Dermis blood vessel endothelial cell (primary cell): ENCODE results near the gene HSP90AA1. TPM values are rescaled to one million over a fixed set of nuclear protein-coding genes. Genes with fewer than 3 reads are reported as not detected.
"Not testable (repeated sequence)": the region's sequence is repeated elsewhere in the genome, so short reads cannot be mapped to it uniquely, and the experiment has no call there.

ENCODE experiments used
- DNase-seq: peaks from one replicate; pipeline ENCODE4 v3.0.0; 2010
- total RNA-seq: library from RNA; depleted of rRNA; stranded (reverse); fragments of >200 nt; gene quantifications from 2 replicates; pipeline ENCODE4 v1.2.3, GENCODE V29; 2014

HSP90AA1 gene
- 663 and 684 TPM in 2 replicates for total RNA-seq

DNA sequence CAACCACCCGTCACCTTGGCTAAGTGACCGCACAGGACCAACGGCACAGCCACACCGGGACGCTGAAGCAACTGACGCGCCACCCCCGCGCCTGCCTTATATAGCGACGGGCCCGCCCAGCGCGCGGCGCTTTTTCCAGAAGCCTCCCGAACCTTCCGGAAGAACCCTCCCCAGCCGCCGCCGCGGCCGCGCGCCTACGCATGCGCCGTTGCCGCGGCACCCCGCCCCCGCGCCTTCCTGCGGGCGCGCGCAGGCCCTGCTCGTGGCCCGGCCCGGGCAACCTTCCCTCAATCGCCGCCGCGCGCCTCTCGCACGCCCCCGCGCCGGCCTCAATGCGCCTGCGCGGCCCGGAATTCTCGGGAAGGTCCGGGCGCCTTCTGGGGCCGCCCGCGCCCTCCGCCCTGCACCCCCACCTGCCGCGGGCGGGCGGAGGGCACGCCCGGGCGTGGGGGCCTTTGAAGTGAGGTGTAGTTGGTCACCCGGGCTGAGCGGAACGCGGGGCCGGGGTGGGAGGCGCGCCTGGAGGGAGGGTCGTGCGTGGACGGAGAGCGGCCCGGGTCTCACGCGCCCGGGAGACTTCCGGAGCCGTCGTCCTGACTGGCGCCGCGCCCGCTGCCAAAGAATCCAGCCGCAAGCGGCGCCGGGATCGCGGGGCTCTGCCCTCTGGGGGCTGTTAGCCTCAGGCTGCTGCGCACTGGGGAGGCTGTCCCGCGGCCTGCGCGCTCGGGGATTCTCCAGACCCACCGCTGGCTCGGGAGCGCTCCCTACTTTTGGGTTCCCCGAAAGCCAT, at the start of gene HSP90AA1:
HSP90AA1 (minus strand) TSS at position 73 of the 790 bp plus-strand sequence. CDS start 666 bp downstream, outside the sequence.
- peak; percentile 94 for DNase-seq

DNA sequence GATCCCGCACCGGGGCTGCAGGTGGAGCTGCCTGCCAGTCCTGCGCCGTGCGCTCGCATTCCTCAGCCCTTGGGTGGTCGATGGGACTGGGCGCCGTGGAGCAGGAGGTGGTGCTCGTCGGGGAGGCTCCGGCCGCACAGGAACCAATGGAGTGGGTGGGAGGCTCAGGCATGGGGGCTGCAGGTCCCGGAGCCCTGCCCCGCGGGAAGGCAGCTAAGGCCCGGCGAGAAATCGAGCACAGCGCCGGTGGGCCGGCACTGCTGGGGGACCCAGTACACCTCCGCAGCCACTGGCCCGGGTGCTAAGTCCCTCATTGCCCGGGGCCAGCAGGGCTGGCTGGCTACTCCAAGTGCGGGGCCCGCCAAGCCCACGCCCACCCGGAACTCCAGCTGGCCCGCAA, 48.6 kb upstream of the HSP90AA1 start:
- DNase-seq, result not testable (repeated sequence)

DNA sequence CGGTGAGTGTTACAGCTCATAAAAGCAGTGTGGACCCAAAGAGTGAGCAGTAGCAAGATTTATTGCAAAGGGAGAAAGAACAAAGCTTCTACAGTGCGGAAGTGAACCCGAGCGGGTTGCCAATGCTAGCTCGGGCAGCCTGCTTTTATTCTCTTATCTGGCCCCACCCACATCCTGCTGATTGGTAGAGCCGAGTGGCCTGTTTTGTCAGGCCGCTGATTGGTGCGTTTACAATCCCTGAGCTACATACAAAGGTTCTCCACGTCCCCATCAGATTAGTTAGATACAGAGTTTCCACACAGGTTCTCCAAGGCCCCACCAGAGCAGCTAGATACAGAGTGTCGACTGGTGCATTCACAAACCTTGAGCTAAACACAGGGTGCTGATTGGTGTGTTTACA, 47.9 kb upstream of the HSP90AA1 start:
- DNase-seq, result not testable (repeated sequence)

DNA sequence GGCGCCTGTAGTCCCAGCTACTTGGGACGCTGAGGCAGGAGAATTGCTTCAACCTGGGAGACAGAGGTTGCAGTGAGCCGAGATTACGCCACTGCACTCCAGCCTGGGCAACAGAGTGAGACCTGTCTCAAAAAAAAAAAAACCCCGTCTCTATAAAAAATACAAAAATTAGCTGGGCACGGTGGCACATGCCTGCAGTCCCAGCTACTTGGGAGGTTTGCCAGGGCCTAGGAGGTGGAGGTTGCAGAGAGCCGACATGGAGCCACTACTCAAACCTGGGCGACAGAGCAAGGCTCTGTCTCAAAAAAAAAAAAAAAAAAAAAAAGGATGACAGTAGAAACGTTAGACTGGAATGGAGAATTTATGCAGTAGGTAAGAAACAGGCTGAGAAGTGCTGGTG, 47.2 kb upstream of the HSP90AA1 start:
- DNase-seq, result not testable (repeated sequence)

DNA sequence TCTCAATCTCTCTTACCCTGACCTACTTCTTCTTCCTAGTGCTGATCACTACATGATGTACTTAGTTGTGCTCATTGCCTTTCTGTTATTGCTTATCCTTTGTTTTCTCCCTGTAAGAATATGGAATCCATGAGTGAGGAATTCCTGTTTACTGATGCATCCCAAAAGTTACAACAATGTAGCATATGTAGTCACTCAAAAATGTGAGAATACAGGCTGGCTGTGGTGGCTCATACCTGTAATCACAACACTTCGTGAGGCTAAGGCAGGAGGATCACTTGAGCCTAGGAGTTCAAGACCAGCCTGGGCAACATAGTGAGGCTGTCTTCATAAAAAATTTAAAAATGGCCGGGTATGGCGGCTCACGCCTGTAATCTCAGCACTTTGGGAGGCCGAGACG, 44.9 kb upstream of the HSP90AA1 start:
- DNase-seq, result no peak

DNA sequence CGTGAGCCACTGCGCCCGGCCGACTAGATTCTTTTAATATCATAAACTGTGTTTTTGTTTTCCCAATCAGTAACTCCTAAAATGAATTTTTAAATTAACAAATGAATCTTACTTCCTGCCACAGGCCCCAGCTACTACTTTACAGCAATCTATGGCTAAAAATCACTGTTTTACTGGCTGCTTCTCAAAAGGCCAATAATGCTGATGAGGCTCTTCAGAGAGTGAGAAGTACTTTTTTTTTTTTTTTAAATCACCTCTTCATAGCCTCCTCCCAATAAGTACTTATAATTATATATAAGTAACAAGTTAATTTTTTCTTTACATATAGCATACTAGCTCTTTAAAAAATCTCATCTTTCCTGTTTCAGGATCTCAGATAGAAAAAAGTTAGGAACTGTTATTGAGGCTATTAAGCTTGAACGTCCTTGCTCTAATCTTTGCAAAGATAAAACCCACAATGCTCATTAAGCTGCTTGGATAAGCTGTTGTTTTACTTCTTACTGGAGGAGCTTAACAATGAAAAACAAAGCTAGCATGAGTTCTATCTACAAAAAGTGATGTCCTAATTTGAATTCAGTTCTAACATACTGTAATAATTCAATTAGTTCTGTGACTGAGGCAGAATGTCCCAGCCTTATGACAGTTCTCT, 40.1 kb upstream of the HSP90AA1 start:
- DNase-seq, result no peak

DNA sequence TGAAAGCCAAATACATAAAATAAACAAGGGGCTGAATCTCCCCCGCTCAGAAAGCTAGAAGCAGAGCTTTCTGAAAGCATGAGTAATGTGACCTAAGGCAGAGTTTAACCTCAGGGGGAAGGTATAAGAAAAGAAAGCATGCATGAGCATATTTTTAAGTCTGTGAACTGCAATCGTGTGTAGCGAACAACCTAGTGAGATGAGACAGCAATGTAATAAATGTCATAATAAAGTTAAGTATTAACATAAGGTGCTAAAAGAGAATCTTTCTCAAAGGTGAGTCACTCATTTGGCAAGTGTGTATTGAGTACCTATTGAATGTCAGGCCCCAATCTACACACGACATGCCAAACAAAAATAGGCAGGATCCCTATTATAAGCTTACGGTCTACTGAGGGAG, 38.7 kb upstream of the HSP90AA1 start:
- peak; percentile 10 for DNase-seq

DNA sequence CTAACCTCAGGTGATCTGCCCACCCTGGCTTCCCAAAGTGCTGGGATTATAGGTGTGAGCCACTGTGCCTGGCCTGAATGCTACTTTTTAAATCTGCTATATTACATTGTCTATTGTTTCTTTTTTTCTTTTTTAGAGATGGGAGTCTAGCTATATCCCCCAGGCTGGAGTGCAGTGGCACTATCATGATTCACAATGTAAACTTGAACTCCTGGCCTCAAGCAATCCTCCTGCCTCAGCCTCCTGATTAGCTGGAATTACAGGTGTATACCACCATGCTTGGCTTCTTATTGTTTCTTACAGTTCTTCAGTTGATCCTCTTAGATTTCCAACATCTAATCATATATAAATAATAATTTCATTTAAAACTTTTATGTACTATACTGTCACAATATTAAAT, 37.6 kb upstream of the HSP90AA1 start:
- DNase-seq, result no peak

DNA sequence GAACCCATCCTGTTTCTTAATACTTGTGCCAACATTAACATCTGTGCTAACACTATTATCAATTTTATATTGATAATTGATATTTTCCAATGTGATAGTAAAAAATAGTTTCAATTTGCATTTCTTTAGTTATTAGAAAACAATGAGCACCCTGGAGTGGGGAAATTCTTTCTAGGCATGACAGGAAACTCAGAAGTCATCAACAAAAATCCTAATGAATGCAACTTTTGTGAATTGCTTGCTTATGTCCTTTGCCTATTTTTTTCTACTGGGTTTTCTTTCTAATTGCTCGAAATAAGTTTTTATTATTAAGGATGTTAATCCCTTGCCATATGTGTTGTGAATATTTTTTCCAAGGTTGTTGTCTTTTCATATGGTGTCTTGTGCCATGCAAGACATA, 34.7 kb upstream of the HSP90AA1 start:
- peak; percentile 16 for DNase-seq

DNA sequence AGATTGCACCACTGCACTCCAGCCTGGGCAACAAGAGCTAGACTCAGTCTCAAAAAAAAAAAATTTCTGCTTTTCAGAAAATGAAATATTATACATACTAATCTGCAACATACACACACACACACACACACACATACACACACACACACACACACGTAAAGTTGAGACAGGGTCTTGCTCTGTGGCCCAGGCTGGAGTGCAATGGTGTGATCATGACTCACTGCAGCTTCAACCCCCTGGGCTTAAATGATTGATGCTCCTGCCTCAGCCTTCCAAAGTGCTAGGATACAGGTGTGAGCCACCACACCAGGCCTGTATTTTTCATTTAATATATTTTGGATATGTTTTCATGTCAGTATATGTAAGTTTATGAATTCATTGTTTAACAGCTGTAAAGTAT, 34.0 kb upstream of the HSP90AA1 start:
- DNase-seq, result no peak

DNA sequence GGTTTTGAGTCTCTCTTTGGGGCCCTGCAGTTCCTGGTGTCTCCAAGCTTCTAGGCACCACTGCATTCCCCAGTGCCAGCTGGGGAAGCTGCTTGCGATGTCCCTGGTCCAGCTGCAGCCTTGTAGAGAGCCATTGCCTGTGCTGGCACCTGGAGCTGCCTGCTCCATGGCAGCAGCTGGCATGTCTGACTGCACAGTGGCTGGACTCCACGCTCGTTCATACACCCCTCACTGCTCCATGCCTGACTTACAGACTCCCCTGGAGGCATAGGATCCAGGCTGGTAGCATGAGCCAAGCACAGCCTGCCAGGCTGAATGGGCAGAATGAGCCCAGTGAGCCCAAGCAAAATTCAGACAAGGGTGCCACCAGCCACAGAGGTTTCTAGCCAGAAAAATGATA, 31.0 kb upstream of the HSP90AA1 start:
- no peak for DNase-seq

DNA sequence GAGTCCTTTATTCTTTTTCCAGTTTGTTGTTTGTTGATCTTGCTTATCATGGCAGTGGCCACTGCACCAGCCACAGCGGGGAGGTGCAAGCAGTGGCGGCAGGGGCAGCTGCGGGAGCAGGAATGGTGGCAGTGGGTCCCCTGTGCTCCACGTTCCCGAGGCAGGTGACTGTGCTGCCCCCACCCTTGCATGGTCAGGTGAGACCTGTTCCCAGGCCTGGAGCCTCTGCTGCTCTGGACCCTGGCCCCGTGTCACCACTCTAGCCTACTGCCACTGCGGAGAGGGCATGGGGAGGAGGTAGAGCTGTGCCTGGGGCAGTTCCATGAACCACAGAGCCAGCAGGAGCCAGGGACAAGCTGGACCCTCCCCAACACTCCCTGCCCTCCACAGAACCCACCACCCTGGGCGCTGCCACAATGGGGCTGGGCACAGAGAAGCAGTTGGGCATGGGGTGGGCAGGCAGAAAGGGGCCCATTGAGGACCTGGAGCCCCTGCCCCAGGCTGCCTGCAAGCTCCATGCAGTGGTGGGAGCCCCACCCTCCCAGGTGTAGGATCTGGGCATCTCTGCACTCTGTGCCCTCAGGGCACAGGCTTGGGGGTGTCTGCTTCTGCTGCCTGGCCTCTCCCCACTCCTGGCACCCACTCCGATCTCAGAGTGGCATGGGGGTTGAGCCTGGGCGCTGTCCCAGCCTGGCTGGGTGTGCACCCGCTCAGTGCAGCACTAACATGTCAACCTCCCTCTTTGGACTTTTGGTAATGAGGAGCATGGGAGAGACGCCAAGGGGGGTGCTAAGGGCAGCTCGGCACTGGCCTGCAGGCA, 29.7 kb upstream of the HSP90AA1 start:
- no peak for DNase-seq

DNA sequence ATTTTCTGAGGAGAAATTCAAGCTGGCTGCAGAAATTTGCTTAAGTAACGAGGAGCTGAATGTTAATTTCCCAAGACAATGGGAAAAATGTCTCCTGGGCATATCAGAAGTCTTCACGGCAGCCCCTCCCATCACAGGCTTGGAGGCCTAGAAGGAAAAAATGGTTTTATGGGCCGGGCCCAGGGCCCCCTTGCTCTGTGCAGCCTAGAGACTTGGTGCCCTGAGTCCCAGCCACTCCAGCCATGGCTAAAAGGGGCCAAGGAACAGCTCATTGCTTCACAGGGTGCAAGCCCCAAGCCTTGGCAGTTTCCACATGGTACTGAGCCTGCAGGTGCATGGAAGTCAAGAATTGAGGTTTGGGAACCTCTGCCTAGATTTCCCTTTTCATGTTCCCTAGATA, 24.3 kb upstream of the HSP90AA1 start:
- no peak for DNase-seq

DNA sequence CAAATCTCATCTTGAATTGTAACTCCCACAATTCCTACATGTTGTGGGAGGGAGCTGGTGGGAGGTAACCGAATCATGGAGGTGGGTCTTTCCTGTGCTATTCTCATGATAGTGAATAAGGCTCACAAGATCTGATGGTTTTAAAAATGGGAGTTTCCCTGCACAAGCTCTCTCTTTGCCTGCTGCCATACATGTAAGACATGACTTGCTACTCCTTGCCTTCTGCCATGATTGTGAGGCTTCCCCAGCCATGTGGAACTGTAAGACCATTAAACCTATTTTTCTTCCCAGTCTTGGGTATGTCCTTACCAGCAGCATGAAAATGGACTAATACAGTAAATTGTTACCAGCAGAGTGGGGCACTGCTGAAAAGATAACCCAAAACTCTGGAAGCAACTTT, 22.5 kb upstream of the HSP90AA1 start:
- not testable (repeated sequence) for DNase-seq

DNA sequence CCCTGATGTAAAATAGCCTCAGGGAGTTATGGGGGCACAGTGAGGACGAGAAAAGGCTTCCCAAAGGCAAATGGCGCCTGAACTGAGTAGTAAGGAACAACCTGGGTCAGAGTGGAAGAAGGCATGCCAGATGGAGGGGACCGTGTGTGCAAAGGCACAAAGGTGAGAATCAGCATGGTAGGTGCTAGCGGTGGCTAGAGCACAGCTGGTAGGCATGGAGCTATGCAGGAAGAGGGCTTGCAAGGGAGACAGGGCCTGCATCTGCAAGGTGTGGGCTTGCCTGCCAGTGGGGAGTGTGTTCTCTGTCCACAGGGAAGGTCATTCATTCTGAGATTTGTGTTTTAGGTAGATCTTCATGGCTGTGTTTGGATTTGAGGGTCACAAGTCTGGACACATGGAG, 18.5 kb upstream of the HSP90AA1 start:
- no peak for DNase-seq

DNA sequence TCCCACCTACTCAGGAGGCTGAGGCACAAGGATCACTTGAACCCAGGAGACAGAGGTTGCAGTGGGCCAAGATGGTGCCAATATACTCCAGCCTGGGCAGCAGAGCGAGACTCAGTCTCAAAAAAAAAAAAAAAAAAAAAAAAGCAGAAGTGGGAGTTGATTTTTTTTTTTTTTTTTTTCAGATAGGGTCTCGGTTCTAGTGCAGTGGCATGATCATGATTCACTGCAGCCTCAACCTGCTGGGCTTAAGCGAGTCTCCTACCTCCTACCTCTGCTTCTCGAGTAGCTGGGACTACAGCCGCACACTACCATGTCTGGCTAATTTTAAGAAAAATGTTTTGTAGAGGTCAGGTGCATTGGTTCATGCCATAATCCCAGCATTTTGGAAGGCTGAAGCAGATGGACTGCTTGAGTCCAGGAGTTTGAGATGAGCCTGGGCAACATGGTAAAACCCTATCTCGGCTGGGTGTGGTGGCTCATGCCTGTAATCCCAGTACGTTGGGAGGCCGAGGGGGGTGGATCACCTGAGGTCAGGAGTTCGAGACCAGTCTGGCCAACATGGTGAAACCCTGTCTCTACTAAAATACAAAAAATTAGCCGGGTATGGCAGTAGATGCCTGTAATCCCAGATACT, 16.3 kb upstream of the HSP90AA1 start:
- DNase-seq, result no peak

DNA sequence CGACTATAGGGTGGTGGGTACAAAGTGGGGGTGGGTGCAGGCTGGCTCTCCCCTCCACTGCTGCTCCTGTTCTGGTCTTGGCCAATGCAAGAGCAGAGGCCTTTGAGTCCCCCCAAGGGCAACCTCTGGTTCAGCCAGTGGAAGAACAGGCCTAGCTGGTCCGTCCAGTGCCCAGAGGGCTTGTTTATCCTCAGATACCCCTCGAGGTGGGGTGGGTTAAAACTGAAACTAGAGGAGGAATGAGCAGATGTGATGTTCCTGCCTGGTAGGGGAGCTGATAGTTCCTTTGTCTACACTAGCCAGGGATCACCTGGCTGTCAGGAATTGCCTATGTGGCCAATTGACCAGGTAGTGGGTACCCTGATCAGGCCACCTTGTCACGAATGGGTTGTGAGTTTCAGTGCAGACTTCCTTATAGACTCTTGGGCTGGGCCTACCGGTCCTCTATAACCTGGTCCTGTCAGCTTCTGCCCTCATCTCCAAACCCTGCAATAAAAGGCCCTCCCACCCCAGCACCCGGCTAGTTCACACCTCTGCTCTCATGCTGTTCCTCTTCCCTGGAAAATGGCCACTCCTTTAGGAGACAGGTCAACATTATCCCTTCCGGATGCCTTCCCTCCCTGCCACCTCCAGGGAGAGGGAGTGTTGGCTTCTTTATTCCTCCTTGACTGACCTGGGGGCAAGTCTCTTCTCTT, 10.7 kb upstream of the HSP90AA1 start:
- DNase-seq, result no peak

DNA sequence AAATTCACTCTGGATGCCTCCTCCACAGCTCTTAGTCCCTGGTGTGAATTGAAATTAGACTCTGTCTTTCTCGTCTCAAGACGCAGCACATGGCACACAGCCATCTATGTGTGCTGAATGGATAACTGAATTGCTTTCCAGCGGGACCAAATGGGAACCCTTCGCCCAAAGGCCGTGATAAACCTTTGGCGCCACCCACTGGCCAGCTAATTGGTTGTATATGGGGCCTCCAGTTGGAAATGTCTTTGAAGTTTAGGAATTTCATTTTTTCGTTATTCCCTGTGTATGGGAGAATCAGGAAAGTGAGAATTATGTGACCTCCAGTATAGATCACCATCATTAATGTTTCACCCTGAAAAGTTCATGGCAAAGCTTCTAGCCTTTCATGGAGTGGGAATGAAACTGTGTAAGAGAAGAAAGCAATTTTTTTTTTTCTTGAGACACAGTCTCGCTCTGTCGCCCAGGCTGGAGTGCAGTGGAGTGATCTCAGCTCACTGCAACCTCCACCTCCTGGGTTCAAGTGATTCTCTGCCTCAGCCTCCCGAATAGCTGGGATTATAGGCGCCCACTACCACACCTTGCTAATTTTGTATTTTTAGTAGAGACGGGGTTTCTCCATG, 9.8 kb upstream of the HSP90AA1 start:
- DNase-seq, result peak; percentile 85

DNA sequence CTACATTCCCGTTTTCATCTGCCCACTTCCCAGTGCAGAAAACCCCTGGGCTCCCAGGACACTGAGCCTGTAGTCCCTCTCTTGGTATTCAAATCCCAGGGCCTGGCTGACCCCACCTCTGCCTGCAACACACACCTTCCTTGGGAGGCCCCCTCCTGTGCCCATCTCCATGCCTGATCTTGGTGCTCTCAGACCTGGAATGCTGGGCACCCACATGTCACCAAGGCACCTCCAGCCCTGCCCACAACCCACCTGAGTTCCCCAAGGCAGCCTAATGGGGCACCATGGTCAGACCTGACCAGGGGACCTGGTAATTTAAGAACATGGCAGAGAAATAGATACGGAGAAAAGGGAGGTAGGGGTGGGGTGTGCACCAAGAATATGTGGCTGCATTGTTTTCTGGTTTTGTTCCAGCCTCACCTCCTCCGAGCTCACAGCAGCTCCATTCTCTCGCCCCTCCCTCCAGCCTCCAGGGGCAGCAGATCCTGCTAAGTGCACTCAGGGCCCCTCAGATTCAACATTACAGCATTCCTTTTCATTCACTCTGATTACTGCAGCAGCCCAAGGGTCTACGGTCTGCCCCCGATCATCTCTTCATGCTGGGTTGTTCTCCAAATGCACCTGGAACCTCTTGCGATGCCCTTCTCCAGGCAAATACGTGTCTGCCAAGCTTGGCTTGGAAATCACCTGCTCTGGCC, 9.2 kb upstream of the HSP90AA1 start:
- DNase-seq, result no peak

DNA sequence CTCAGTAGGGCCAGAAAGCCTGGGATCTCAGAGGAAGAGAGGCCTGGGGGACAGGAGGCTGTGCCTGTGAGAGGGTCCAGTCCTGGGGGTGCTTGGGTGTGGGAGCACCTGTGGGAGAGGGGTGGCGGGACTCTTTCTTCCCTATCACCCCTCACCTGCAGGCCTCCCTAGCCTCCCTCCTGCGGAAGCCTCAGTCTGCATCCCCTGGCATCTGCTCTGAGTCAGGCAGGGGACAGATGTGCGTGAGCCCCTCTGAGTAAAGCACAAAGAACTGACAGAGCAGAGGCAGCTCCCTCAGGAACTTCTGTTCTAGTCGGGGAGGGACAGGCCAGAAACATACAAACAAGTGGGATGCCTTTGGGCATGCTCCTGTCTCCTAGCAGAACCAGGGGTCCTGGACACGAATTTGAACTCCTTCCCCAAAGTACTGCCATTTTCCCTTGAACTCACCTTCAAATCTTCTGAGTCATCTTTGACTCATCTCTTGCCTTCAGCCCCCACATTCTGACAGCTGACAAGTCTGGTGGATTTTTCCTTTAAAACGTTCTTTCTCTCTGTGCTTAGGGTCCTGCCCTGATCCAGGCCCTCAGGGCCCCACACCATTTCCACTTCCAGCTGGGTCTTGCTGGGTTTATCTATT, 8.5 kb upstream of the HSP90AA1 start:
- DNase-seq, result no peak

DNA sequence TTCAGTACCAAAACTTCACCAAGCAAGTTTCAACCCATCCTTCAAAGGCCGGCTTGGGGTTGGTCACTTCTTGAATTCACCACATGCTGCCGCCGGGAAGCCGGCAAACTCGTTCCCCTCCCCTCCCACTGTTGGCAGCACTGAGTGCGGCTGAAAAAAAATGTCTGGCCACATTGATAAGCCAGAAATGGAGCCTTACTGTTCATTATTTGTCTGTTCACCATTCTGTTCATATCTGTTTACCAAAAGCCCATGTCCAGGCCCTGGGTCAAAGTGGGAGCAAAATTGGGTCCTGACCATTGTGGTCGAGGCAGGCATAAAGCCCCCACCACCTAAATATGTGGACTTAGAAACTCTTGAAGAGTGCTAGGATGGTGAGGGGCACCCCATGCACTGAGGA, 7.3 kb upstream of the HSP90AA1 start:
- DNase-seq, result no peak
